Brain microvascular endothelial cell (primary cell): Measurements from ENCODE around the gene CDKN2B-AS1.

Experiments
- DNase-seq: peaks from one replicate; pipeline ENCODE4 v3.0.0-alpha.2; 2020
- H3K27ac ChIP-seq: fragments of 250-450 bp; sonication (Bioruptor Pico); 2 replicates; pipeline ENCODE4 v1.5.1; 2020; ENCODE audit warnings: mild to moderate bottlenecking, moderate library complexity
- H3K27me3 ChIP-seq: fragments of 250-450 bp; sonication (Bioruptor Pico); replicated peaks from 2 replicates; pipeline ENCODE4 v1.5.1; 2020; ENCODE audit warnings: mild to moderate bottlenecking
- H3K36me3 ChIP-seq: fragments of 250-450 bp; sonication (Bioruptor Pico); replicated peaks from 2 replicates; pipeline ENCODE4 v1.5.1; 2020; ENCODE audit warnings: mild to moderate bottlenecking
- H3K4me3 ChIP-seq: 2 replicates; pipeline ENCODE4 v1.5.1; 2011; ENCODE audit warnings: low read depth, mild to moderate bottlenecking, control low read depth, low read length, moderate library complexity
- CTCF ChIP-seq: IDR thresholded peaks from 2 replicates; pipeline ENCODE4 v1.5.1; 2011; ENCODE audit warnings: low read depth, mild to moderate bottlenecking, moderate library complexity, low read length, control low read depth, inconsistent platforms; ENCODE audit errors: missing control alignments
- in situ Hi-C: cut with HindIII; loops from 2 replicates; pipeline ENCODE4 v1.10.0; 2017; ENCODE audit warnings: low sequenced_read_pairs, low pct_ligation_motif_present

The CDKN2B-AS1 gene

GRCh38 chr9:22111176-22111953 is 116.8 kb downstream of the CDKN2B-AS1 start:
- no peak for TF ChIP-seq CTCF
- no peak for DNase-seq
- Histone ChIP-seq H3K36me3 (no peaks in the 10 kb centered on the region), H3K27ac (peak overlapping the region; percentile 80), H3K27me3 (no peaks in the 10 kb centered on the region), H3K4me3 (no peak overlapping the region)
- in situ Hi-C loops, result loop anchor here (10.0 kb wide), 1 partner anchor 297 kb away; no protein-coding TSS in a partner anchor

- H3K27ac ChIP-seq, result peak overlapping the region; percentile 80
- peak; percentile 52 for DNase-seq
- in situ Hi-C loops, result loop anchor here (10.0 kb wide), 1 partner anchor 297 kb away; no protein-coding TSS in a partner anchor
- no peak overlapping the region for H3K4me3 ChIP-seq
- no peak for TF ChIP-seq CTCF
- no peaks in the 10 kb centered on the region for H3K36me3 ChIP-seq
- H3K27me3 ChIP-seq, result no peaks in the 10 kb centered on the region
Measured at GRCh38 chr9:22111954-22112247, 117.3 kb downstream of the CDKN2B-AS1 start.

- Histone ChIP-seq H3K27ac (peak overlapping the region; percentile 80), H3K27me3 (no peaks in the 10 kb centered on the region), H3K36me3 (no peaks in the 10 kb centered on the region), H3K4me3 (no peak overlapping the region)
- TF ChIP-seq CTCF, result no peak
- no peak for DNase-seq
- in situ Hi-C loops, result loop anchor here (10.0 kb wide), 1 partner anchor 298 kb away; no protein-coding TSS in a partner anchor
Measured at GRCh38 chr9:22112870-22113821, 118.6 kb downstream of the CDKN2B-AS1 start.

- TF ChIP-seq CTCF, result no peak
- Histone ChIP-seq H3K27me3 (no peaks in the 10 kb centered on the region), H3K4me3 (no peak overlapping the region), H3K27ac (peak overlapping the region; percentile 51), H3K36me3 (no peaks in the 10 kb centered on the region)
- DNase-seq, result no peak
- in situ Hi-C loops, result loop anchor here (10.0 kb wide), 1 partner anchor 300 kb away; no protein-coding TSS in a partner anchor
Measured at GRCh38 chr9:22114956-22115355, 120.4 kb downstream of the CDKN2B-AS1 start.

- in situ Hi-C loops, result loop anchor here (10.0 kb wide), 1 partner anchor 302 kb away; no protein-coding TSS in a partner anchor
- Histone ChIP-seq H3K4me3 (no peak overlapping the region), H3K27ac (peak overlapping the region; percentile 84), H3K27me3 (no peaks in the 10 kb centered on the region), H3K36me3 (no peaks in the 10 kb centered on the region)
- TF ChIP-seq CTCF, result no peak
- DNase-seq, result no peak
Measured at GRCh38 chr9:22116758-22117157, 122.2 kb downstream of the CDKN2B-AS1 start.
